PC-3 (cell line): ENCODE data around the gene RNASEH1. TPM values are rescaled to one million over a fixed set of nuclear protein-coding genes. Genes with fewer than 3 reads are reported as not detected.

Experiments
- ATAC-seq: fragments of 200-7000 bp; cut with Tn5 transposase; 2 replicates; pipeline ENCODE4 v1.9.1; 2020; ENCODE audit warnings: mild to moderate bottlenecking, moderate library complexity
- BruUV-seq: library from RNA; stranded (reverse); fragments of 400-500 nt; replicated peaks from 2 replicates; lab custom pipeline; 2021; lab: Mats Ljungman, UMichigan
- CTCF ChIA-PET: fragments of 300-600 bp; sonication (Branson Sonifier 250); formaldehyde crosslinking; loops from one replicate; lab custom pipeline; 2022; ENCODE audit warnings: antibody characterized with exemption; lab: Charles Lee
- POLR2A ChIA-PET: fragments of 300-600 bp; sonication (Branson Sonifier 250); formaldehyde crosslinking; loops from one replicate; lab custom pipeline; 2022; ENCODE audit warnings: antibody characterized with exemption; ENCODE audit not compliant: unreplicated experiment; lab: Charles Lee
- DNase-seq: peaks from one replicate; pipeline ENCODE4 v3.0.0-alpha.2; 2015
- H2AFZ ChIP-seq: fragments of 300-600 bp; sonication (generic); 2 replicates; pipeline ENCODE4 v1.6.0; 2016; ENCODE audit warnings: antibody characterized with exemption, low read length
- H3F3A ChIP-seq: fragments of 300-600 bp; sonication (generic); one replicate; pipeline ENCODE4 v1.6.0; 2017; ENCODE audit warnings: antibody characterized with exemption, low read length, control low read depth, mild to moderate bottlenecking; ENCODE audit not compliant: unreplicated experiment
- H3K27ac ChIP-seq: fragments of 300-600 bp; sonication (generic); 2 replicates; pipeline ENCODE4 v1.5.1; 2016; ENCODE audit warnings: mild to moderate bottlenecking, low read length
- H3K27me3 ChIP-seq: fragments of 300-600 bp; sonication (generic); 2 replicates; pipeline ENCODE4 v1.6.1; 2016; ENCODE audit warnings: low read length, mixed read lengths
- H3K36me3 ChIP-seq: fragments of 300-600 bp; sonication (generic); 2 replicates; pipeline ENCODE4 v1.6.1; 2016; ENCODE audit warnings: low read depth, mixed run types, low read length, mixed read lengths
- H3K4me1 ChIP-seq: fragments of 300-600 bp; sonication (generic); 2 replicates; pipeline ENCODE4 v1.5.1; 2016; ENCODE audit warnings: low read length; ENCODE audit not compliant: insufficient read depth
- H3K4me2 ChIP-seq: fragments of 300-600 bp; sonication (generic); 2 replicates; pipeline ENCODE4 v1.6.0; 2016; ENCODE audit warnings: low read length
- H3K4me3 ChIP-seq: fragments of 300-600 bp; sonication (generic); 2 replicates; pipeline ENCODE4 v1.5.1; 2016; ENCODE audit warnings: mild to moderate bottlenecking, low read length, mixed read lengths
- H3K79me2 ChIP-seq: fragments of 300-600 bp; sonication (generic); 2 replicates; pipeline ENCODE4 v1.6.1; 2017; ENCODE audit warnings: low read length, mixed read lengths
- H3K9ac ChIP-seq: fragments of 300-600 bp; sonication (generic); 2 replicates; pipeline ENCODE4 v1.6.0; 2016; ENCODE audit warnings: mild to moderate bottlenecking, low read length
- H3K9me2 ChIP-seq: fragments of 300-600 bp; sonication (generic); replicated peaks from 2 replicates; pipeline ENCODE4 v1.6.1; 2016; ENCODE audit warnings: mixed run types, low read length, mixed read lengths
- H3K9me3 ChIP-seq: fragments of 300-600 bp; sonication (generic); 2 replicates; pipeline ENCODE4 v1.6.1; 2016; ENCODE audit warnings: low read length, mixed read lengths
- H4K20me1 ChIP-seq: fragments of 300-600 bp; sonication (generic); 2 replicates; pipeline ENCODE4 v1.6.1; 2016; ENCODE audit warnings: low read length, mixed read lengths
- EZH2 ChIP-seq: fragments of 300-600 bp; sonication (generic); IDR thresholded peaks from one replicate; pipeline ENCODE4 v1.6.1; 2017; ENCODE audit warnings: antibody characterized with exemption, mild to moderate bottlenecking, low read length; ENCODE audit not compliant: unreplicated experiment
- EZH2phosphoT487 ChIP-seq: fragments of 300-600 bp; sonication (generic); IDR thresholded peaks from 2 replicates; pipeline ENCODE4 v1.6.1; 2018; ENCODE audit warnings: mild to moderate bottlenecking, antibody characterized with exemption, low read length, borderline replicate concordance
- intact Hi-C: fragments of 100-400 bp; cut with micrococcal nuclease; formaldehyde crosslinking; loops from 2 replicates; pipeline ENCODE4 v1.9.0; 2023
- total RNA-seq: library from RNA; depleted of rRNA; stranded (reverse); fragments of >200 nt; gene quantifications from 2 replicates; pipeline ENCODE4 v1.2.3, GENCODE V29; 2014
- TF ChIP-seq, protein P1 (sequence below): fragments of 300-600 bp; sonication (generic); conservative IDR thresholded peaks from 2 replicates; pipeline ENCODE4 v1.5.1; 2017; ENCODE audit warnings: antibody characterized with exemption, low read depth, mild to moderate bottlenecking, low read length

RNASEH1 gene
- total RNA-seq, 1 experiment from 2014 or later = 51.1 TPM

DNA sequence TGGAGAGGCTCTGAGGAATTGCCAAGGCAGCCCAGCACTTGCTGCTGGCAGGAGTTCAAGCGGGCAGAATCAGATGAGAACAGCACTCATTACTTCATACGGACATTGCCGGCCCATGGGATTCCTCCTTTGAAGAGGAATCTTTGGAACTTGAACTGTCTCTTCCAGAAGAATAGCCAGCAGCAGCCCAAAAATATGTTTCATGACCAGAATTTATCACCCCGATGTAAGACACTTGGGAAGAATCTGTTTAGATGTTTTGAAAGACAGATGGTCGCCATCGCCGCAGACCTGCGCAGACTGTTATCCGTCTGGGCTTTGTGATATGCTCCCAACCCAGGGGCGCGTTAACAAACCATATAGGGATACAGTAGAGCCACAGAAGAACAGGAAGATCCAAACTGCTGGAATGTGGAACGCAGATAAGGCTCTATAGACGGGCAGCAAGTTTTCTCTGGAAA, 35.1 kb downstream of the RNASEH1 start:
- Histone ChIP-seq H3K9me2 (no peaks in the 10 kb centered on the region), H2AFZ (peak overlapping the region; percentile 64), H3F3A (no peaks in the 10 kb centered on the region), H3K27ac (peak overlapping the region; percentile 50; the same call in 1 of the 2 replicates), H3K4me1 (peaks cover 29% of the 10 kb centered on the region), H3K9ac (no peak overlapping the region), H3K4me3 (peak overlapping the region; percentile 38; the same call in 1 of the 2 replicates), H3K4me2 (peak overlapping the region; percentile 74), H3K9me3 (no peaks in the 10 kb centered on the region), H3K79me2 (peaks cover 15% of the 10 kb centered on the region), H3K36me3 (no peaks in the 10 kb centered on the region), H4K20me1 (no peaks in the 10 kb centered on the region), H3K27me3 (no peaks in the 10 kb centered on the region)
- no peak for ATAC-seq
- intact Hi-C loops = no loop called here
- no TSS peak for BruUV-seq
- POLR2A ChIA-PET = no interaction called here
- TF ChIP-seq, protein P1, sequence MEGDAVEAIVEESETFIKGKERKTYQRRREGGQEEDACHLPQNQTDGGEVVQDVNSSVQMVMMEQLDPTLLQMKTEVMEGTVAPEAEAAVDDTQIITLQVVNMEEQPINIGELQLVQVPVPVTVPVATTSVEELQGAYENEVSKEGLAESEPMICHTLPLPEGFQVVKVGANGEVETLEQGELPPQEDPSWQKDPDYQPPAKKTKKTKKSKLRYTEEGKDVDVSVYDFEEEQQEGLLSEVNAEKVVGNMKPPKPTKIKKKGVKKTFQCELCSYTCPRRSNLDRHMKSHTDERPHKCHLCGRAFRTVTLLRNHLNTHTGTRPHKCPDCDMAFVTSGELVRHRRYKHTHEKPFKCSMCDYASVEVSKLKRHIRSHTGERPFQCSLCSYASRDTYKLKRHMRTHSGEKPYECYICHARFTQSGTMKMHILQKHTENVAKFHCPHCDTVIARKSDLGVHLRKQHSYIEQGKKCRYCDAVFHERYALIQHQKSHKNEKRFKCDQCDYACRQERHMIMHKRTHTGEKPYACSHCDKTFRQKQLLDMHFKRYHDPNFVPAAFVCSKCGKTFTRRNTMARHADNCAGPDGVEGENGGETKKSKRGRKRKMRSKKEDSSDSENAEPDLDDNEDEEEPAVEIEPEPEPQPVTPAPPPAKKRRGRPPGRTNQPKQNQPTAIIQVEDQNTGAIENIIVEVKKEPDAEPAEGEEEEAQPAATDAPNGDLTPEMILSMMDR = no peak
- TF ChIP-seq EZH2 (no peak), EZH2phosphoT487 (no peak)
- CTCF ChIA-PET = no interaction called here
- no peak for DNase-seq

DNA sequence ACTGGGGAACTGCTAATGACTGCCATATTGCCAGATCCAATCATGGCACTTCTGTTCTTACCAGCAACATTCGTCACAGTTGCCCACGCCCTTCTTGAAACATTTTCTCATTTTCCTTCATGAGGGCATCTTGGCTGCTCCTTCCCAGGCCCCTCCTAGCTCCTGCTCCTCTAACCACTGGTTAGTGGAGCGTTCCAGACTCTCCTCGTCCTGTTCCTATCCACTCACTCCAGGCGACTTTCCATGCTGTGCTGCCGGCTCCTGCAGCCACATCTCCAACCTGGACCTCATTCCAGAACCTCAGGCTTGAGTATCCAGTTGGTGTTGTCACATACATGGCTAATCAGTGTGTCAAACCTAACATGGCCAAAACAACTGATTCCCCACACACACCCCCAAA, 37.5 kb downstream of the RNASEH1 start:
- ChIA-PET CTCF (no interaction called here), POLR2A (no interaction called here)
- Histone ChIP-seq H3K36me3 (peaks cover 11% of the 10 kb centered on the region; the same call in 1 of the 2 replicates), H3K27me3 (no peaks in the 10 kb centered on the region), H2AFZ (no peak overlapping the region), H3K4me1 (peaks cover 40% of the 10 kb centered on the region), H4K20me1 (no peaks in the 10 kb centered on the region), H3K4me2 (peak overlapping the region; percentile 91), H3F3A (no peaks in the 10 kb centered on the region), H3K9me2 (no peaks in the 10 kb centered on the region), H3K9me3 (no peaks in the 10 kb centered on the region), H3K79me2 (peaks cover 37% of the 10 kb centered on the region), H3K9ac (no peak overlapping the region), H3K27ac (no peak overlapping the region), H3K4me3 (no peak overlapping the region)
- no peak for DNase-seq
- intact Hi-C loops = no loop called here
- TF ChIP-seq EZH2 (no peak), EZH2phosphoT487 (no peak)
- TF ChIP-seq, protein P1 = no peak
- no peak for ATAC-seq
- no TSS peak for BruUV-seq
